ENCODE results near the gene COL17A1. TPM values are rescaled to one million over a fixed set of nuclear protein-coding genes. Genes with fewer than 3 reads are reported as not detected.

COL17A1 gene
- polyA plus RNA-seq, 3 donors: 0.27 to 0.97 (median 0.29) TPM

DNA sequence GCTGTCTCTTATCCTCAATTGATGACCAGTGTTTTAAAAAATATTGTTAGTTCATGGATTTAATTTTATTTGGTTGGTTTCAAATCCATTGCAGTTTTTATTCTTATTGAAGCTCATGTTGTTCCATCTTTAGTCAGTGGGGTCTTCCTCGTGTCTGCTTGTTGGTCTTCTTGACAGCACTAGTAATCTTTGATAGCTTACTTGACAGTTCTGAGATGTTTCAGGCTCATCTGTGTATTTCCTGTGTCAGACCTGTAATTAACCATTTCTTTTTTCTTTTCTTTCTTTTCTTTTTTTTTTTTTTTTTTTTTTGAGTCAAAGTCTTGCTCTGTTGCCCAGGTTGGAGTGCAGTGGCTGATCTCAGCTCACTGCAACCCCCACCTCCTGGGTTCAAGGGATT, 90.5 kb downstream of the COL17A1 start:
- DNase-seq (ENCODE audit: low read depth in 3 of 3, low spot score in 2 of 3): no peak

DNA sequence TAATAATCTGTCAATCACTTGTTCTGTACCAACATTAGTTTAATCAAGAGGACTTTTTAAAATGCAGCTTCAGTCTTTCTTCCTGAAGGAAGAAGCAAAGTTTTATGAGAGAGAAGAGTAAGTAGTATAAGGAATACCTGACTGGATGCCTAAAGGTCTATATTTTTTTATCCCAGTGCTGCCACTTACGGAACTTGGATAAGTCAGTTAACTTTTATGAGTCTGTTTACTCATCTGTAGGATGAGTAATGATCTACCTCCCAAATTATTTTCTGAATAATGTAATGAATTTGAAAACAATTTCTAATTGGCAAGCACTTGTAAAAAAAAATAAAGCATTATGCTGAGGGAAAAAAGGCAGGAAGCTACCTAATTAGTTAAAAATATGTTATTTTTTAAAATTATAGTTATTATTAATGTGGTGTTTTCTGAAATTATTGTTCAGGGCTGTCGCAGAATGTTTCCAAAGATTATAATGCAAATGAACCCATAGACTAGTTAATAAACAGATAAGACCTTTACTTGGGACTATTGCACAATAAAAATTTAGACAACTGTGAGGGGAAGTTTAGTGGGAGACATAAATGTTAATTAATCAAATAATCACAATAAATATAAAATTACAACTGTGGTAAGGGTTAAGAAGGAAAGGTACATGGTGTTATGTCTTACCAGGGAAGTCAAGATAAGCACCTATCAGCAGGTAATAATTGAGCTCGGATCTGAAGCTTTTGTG, 94.1 kb downstream of the COL17A1 start:
- DNase-seq (ENCODE audit: low read depth in 3 of 3, low spot score in 2 of 3): no peak

DNA sequence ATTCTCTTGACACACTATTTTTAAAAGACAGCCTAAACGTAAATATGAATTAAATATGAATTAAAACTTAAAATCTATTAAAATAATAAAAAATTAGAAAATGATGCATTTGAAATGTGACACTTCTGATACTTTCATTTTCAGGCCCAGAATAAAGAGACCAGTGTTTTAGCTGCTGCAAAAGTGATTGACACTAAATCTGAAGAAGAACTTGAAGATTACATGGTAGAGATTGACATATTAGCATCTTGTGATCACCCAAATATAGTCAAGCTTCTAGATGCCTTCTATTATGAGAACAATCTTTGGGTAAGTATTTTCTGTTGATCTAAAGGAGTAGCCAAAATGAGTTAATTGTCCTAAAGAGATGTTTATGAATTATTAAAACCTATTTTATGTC, 95.1 kb downstream of the COL17A1 start:
- no peak for DNase-seq (ENCODE audit: low read depth in 3 of 3, low spot score in 2 of 3)

DNA sequence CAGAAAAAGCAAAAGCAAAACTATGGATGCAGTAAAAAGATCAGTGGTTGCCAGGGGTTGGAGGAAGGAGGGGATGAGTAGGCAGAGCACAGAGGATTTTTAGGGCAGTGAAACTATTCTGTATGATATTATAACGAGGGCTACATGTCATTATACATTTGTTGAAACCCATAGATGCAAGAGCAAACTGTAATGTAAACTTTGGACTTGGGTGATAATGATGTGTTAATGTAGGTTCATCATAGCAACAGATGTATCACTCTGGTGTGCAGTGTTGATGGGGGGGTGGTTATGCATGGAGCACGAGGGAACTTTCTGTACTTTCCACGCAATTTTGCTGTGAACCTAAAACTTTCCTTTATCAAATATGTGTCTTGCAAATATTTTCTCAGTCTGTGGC, 95.6 kb downstream of the COL17A1 start:
- no peak for DNase-seq (ENCODE audit: low read depth in 3 of 3, low spot score in 2 of 3)

DNA sequence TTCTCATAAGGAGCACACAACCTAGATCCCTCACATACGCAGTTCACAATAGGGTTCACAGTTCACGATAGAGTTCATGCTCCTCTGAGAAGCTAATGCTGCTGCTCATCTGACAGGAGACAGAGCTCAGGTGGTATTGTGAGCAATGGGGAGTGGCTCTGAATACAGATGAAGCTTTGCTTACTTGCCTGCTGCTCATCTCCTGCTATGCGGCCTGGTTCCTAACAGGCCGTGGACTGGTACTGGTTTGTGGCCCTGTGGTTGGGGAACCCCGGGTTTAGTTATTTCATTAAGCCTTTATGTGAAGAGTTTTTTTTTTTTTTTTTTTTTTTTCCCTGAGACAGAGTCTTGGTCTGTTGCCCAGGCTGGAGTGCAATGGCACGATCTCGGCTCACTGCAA, 99.3 kb downstream of the COL17A1 start:
- no peak for DNase-seq (ENCODE audit: low read depth in 3 of 3, low spot score in 2 of 3)

DNA sequence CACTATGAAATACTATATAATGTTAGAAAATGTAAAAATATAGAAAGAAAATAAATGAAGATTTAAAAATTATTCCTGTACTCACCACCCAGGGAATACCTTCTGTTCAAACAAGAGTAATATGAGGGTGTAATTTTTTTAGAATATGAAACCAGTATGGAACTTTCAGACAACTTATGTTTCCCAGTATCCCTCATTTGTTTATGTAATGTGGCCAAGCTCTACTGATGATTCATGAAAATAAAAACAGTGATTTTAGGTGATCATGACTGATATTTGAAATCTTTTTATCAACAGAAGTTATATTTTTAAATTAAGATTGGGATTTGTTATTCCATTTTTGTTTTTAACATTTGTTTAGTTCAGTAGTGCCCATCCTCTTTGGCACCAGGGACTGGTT, 100.0 kb downstream of the COL17A1 start:
- DNase-seq (ENCODE audit: low read depth in 3 of 3, low spot score in 2 of 3): no peak

DNA sequence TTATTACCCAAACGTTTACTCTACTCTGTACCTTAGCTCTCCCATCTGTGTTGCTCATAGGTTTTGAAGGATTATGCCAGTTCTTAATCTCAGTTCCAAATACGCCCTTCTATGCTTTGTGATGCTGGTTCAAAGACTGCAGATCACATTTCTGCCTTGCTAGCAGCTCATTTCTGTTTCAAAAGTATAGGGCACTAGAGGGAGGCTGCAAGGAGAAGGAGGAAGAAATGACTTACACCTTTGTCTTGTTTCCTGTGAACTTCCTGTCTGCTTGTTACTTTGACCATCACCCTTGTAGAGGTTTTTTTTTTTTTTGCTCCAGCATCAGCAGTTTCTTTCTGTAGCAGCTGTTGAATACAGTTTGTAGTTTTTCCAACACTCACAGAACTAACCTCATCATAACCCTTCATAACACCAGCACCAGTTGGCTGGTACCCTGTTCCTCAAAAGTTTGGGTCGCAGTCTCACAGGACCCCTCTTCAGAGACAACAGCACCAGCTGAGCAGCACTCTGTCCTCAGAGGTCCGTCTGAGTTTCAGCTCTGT, 102.2 kb downstream of the COL17A1 start:
- DNase-seq (ENCODE audit: low read depth in 3 of 3, low spot score in 2 of 3): no peak

DNA sequence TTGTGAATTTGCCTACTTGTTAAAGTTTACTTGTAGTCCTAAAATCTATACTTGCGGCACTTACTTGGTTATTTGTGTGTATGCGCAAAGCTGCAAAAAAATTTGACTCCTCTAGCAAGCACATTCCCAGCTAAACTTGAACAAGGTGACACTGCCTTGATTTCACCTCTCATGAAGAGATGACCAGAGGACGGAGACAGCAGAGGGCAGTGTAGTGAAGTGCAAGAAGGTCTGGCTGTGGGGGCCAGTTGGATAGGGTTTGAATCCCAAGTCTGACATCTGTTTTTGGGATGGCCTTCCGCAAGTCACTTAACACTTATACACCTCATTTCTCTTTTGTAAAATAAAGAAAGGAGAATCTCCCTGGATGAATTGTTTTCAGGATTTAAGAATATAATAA, 103.0 kb downstream of the COL17A1 start:
- no peak for DNase-seq (ENCODE audit: low read depth in 3 of 3, low spot score in 2 of 3)

Other genes with a start within 250 kb of the COL17A1 start
- 10 to 100 TPM; 25.6 to 28.5 (median 27.1) TPM for gene SH3PXD2A, start 230.3 kb downstream of the COL17A1 start, polyA plus RNA-seq (ENCODE audit: insufficient read length in 3 of 3)
- 10 to 100 TPM; 24.6 to 30.4 (median 29.1) TPM for gene STN1, start 167.7 kb downstream of the COL17A1 start, polyA plus RNA-seq (ENCODE audit: insufficient read length in 3 of 3)
- gene SLK, start 118.7 kb downstream of the COL17A1 start, polyA plus RNA-seq (ENCODE audit: insufficient read length in 3 of 3): 10 to 100 TPM; 62.8 to 78.7 (median 71.0) TPM
- gene SFR1, start 36.3 kb upstream of the COL17A1 start, polyA plus RNA-seq (ENCODE audit: insufficient read length in 3 of 3): 10 to 100 TPM; 10.9 to 12.9 (median 12.3) TPM
- 10 to 100 TPM; 14.6 to 17.5 (median 14.8) TPM for gene CFAP43, start 146.5 kb upstream of the COL17A1 start, polyA plus RNA-seq (ENCODE audit: insufficient read length in 3 of 3)
- gene GSTO1, start 169.0 kb upstream of the COL17A1 start, polyA plus RNA-seq (ENCODE audit: insufficient read length in 3 of 3): 100 to 1,000 TPM in 2 of 3 donors, 10 to 100 TPM in 1; 94.7 to 102 (median 102) TPM
- 10 to 100 TPM; 26.0 to 32.1 (median 30.4) TPM for gene GSTO2, start 183.3 kb upstream of the COL17A1 start, polyA plus RNA-seq (ENCODE audit: insufficient read length in 3 of 3)